ENCODE measurements around the gene POMT1.

POMT1 gene

DNA sequence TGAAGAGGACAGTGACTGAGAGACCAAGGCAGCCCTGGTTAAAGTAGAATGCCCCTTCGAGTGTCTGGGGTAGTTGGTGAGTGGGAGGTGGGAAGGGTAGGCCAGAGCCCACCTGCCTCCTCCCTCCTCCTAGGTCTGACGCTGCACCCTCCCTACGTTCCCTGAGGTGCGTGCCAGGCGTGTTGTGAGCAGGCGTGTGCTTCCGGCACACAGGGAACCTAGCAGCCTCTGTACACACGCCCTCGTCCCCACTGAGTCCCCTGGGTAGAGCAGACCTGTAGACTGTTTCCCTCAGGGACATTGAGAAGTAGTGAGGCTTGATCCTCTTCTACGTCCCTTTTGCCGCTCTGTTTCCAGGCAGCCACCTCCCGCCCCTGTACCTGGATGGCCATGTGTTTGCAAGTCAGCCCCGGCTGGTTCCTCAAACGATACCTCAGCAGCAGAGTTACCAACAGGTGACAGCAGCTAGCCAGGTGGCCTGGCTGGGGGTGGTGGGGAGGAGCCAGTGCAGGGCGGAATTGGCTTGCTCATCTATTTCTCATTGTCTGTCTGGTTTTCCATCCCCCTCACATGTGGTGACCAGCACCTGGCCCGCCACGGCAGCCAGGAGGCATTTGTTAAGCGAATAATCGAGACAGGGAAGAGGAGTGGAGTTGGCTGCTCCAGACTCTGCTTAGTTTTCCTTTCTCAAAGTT lies 16.8 kb upstream of the POMT1 start:
- no peak for DNase-seq (ENCODE audit: extremely low read depth, insufficient read length)

DNA sequence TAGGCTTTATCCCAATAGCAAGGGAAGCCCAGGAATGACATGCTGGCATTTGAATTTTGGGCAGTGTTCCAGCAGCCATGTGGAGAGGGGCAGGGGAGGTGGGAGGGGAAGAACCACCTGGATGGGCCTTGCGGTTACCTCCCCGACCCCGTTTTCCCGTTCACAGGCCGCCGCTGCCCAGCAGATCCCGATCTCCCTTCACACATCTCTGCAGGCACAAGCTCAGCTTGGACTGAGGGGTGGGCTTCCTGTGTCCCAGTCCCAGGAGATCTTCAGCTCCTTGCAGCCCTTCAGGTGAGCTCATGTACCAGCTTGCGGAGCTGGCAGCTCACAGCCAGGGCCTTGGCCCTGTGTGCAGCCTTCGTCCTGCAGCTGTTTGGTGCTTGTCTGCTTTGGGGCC lies 15.7 kb upstream of the POMT1 start:
- H3K36me3 ChIP-seq (ENCODE audit: control insufficient read depth, insufficient read depth, low read length) = peaks cover 78% of the 10 kb centered on the region
- TF ChIP-seq, protein P1, sequence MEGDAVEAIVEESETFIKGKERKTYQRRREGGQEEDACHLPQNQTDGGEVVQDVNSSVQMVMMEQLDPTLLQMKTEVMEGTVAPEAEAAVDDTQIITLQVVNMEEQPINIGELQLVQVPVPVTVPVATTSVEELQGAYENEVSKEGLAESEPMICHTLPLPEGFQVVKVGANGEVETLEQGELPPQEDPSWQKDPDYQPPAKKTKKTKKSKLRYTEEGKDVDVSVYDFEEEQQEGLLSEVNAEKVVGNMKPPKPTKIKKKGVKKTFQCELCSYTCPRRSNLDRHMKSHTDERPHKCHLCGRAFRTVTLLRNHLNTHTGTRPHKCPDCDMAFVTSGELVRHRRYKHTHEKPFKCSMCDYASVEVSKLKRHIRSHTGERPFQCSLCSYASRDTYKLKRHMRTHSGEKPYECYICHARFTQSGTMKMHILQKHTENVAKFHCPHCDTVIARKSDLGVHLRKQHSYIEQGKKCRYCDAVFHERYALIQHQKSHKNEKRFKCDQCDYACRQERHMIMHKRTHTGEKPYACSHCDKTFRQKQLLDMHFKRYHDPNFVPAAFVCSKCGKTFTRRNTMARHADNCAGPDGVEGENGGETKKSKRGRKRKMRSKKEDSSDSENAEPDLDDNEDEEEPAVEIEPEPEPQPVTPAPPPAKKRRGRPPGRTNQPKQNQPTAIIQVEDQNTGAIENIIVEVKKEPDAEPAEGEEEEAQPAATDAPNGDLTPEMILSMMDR (IDR thresholded peaks at IDR 0.05; ENCODE audit: insufficient read depth, low read length, poor library complexity, severe bottlenecking) = no peak

More for the DNA sequence above, 16.8 kb upstream of the POMT1 start:
- peaks cover 73% of the 10 kb centered on the region for H3K36me3 ChIP-seq (ENCODE audit: control insufficient read depth, insufficient read depth, low read length)
- TF ChIP-seq, protein P1 (IDR thresholded peaks at IDR 0.05; ENCODE audit: insufficient read depth, low read length, poor library complexity, severe bottlenecking) = no peak
- H3K4me3 ChIP-seq (replicated peaks; ENCODE audit: low read depth, low read length) = no peak overlapping the region
- no peaks in the 10 kb centered on the region for H3K27me3 ChIP-seq (replicated peaks; ENCODE audit: control insufficient read depth, insufficient read depth, low read length)

DNA sequence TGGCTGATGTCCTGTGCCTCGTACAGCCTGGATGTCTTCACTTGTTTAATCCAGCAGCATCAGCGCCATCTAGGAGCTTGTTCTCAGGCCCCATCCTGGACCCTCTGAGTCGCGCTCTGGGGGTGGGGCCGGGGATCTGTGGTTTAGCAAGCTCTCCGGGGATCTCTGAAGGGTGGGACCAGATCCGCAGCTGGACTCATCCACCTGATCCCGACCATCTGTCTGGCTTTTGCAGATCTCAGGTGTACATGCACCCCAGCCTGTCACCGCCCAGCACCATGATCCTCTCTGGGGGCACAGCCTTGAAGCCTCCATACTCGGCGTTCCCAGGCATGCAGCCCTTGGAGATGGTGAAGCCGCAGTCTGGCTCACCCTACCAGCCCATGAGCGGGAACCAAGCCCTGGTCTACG lies 15.1 kb upstream of the POMT1 start:
- no peak for DNase-seq (ENCODE audit: extremely low read depth, insufficient read length)
- TF ChIP-seq, protein P1 (IDR thresholded peaks at IDR 0.05; ENCODE audit: insufficient read depth, low read length, poor library complexity, severe bottlenecking) = no peak
- no peak overlapping the region for H3K4me3 ChIP-seq (replicated peaks; ENCODE audit: low read depth, low read length)
- no peaks in the 10 kb centered on the region for H3K27me3 ChIP-seq (replicated peaks; ENCODE audit: control insufficient read depth, insufficient read depth, low read length)
- peaks cover 80% of the 10 kb centered on the region for H3K36me3 ChIP-seq (ENCODE audit: control insufficient read depth, insufficient read depth, low read length)

More for the DNA sequence above, 15.7 kb upstream of the POMT1 start:
- Histone ChIP-seq H3K27me3 (replicated peaks; ENCODE audit: control insufficient read depth, insufficient read depth, low read length) (no peaks in the 10 kb centered on the region), H3K4me3 (replicated peaks; ENCODE audit: low read depth, low read length) (no peak overlapping the region)
- no peak for DNase-seq (ENCODE audit: extremely low read depth, insufficient read length)

DNA sequence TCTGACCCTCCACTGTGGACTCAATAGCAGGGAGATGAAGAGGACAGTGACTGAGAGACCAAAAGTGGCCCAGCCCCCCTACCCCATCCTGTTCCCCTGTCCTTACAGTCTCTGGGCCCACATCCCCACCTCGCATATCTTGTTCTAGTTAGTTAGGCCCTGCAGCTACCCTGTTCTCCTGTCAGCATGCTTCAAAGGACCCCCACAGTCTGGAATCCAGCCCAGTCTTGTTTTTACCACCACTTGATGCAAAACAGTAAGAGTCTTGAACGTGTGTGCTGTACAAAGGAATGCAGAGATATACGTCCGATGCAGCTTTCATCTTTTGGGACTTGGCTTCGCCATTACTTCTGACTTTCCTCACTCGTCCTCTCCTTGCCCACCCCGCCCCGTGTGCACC lies 12.2 kb upstream of the POMT1 start:
- TF ChIP-seq, protein P1 (IDR thresholded peaks at IDR 0.05; ENCODE audit: insufficient read depth, low read length, poor library complexity, severe bottlenecking) = no peak
- DNase-seq (ENCODE audit: extremely low read depth, insufficient read length) = no peak
- Histone ChIP-seq H3K27me3 (replicated peaks; ENCODE audit: control insufficient read depth, insufficient read depth, low read length) (no peaks in the 10 kb centered on the region), H3K36me3 (ENCODE audit: control insufficient read depth, insufficient read depth, low read length) (peaks cover 76% of the 10 kb centered on the region), H3K4me3 (replicated peaks; ENCODE audit: low read depth, low read length) (no peak overlapping the region)

DNA sequence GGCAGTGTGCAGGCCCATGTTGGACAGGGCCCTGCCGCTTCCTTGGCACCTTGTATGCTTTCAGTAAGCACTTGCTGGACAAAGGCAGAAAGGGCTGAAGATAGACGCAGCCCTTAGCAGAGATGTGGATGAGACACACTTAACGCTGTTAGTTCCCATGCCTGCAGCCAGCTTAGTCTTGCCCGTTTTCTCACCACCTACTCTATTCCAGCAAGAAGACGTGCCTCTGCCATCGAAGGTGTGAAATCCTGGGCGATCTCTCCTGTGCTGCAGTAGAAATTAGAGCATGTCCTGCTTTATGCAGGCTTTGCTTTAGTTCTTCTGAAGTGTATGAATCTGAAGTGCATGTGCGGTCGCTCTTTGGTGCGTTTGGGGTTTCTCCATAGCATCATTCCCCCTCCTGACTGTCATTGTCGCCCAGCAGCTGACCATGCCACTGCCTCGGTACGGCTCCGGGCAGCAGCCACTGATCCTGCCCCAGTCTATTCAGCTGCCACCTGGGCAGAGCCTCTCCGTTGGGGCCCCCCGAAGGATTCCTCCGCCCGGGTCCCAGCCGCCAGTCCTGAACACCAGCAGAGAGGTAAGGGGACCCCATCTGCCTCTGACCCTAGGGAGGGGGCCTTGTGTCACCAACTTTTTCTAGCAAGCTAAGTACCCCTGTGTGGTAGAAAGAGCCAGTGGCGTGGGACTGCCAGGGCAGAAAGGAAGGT lies 11.6 kb upstream of the POMT1 start:
- Histone ChIP-seq H3K27me3 (replicated peaks; ENCODE audit: control insufficient read depth, insufficient read depth, low read length) (no peaks in the 10 kb centered on the region), H3K36me3 (ENCODE audit: control insufficient read depth, insufficient read depth, low read length) (peaks cover 75% of the 10 kb centered on the region), H3K4me3 (replicated peaks; ENCODE audit: low read depth, low read length) (no peak overlapping the region)
- TF ChIP-seq, protein P1 (IDR thresholded peaks at IDR 0.05; ENCODE audit: insufficient read depth, low read length, poor library complexity, severe bottlenecking) = no peak
- no peak for DNase-seq (ENCODE audit: extremely low read depth, insufficient read length)

Measured in GM06990 (cell line).